Dendritic cell treated with granulocyte-macrophage colony-stimulating factor and Interleukin-4, amounts not matched to agents 40 ng/mL and 50 ng/mL, for 4 days (primary cell): ENCODE results near the gene NEBL.
"Not testable (repeated sequence)": the region's sequence is repeated elsewhere in the genome, so short reads cannot be mapped to it uniquely, and the experiment has no call there.

Experiments used
- H3K27ac Mint-ChIP-seq: one replicate; pipeline ENCODE4 v1.8.0; 2022; ENCODE audit warnings: mild to moderate bottlenecking, mixed read lengths
- H3K27me3 Mint-ChIP-seq: one replicate; pipeline ENCODE4 v1.8.0; 2022; ENCODE audit warnings: mild to moderate bottlenecking, mixed read lengths
- H3K36me3 Mint-ChIP-seq: one replicate; pipeline ENCODE4 v1.8.0; 2022; ENCODE audit warnings: low read depth, mixed read lengths
- H3K4me1 Mint-ChIP-seq: one replicate; pipeline ENCODE4 v1.8.0; 2022; ENCODE audit warnings: low read depth, mixed read lengths
- H3K4me3 Mint-ChIP-seq: one replicate; pipeline ENCODE4 v1.8.0; 2022; ENCODE audit warnings: mild to moderate bottlenecking, moderate library complexity, mixed read lengths
- H3K9me3 Mint-ChIP-seq: one replicate; pipeline ENCODE4 v1.8.0; 2022; ENCODE audit warnings: mixed read lengths
- intact Hi-C: fragments of 100-400 bp; cut with micrococcal nuclease; formaldehyde crosslinking; loops from one replicate; pipeline ENCODE4 v1.15.0; 2022

The NEBL gene

DNA sequence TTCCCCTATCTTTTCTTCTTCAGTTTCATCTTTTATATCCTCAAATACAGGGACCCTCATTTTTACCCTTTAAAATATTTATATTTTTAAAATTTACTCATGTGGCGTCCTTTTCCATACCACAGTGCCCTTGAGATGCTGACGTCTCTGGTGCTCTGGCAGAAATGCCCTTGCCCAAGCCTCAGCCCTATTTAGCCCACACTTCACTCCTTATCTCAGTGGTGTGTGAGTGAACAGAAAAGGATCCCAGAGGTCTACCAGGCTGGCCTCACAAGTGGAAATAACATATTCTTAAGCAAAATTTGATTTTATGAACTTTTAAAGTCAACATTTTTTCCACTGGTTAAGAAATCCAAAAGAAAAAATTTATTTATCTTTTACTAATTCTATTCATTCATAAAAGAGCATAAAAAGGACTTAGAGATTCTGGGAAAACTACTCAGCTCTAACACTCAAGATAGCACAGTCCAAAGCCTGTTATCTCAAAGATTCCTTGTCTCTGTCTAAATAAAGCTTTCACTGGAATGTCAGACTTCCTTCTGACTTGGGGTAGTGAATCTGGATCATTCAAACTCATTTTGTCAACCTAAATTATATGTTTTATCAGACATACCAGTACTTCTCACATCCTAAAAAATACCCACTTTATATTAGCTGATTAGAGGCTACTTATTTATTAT lies at the start of gene NEBL:
Gene NEBL (minus strand): TSS at position 166 of the 680 bp plus-strand sequence. CDS start 106 bp downstream, at position 60.
- H3K4me1 Mint-ChIP-seq: no peaks in the 10 kb centered on the region
- H3K4me3 Mint-ChIP-seq: no peak within 1 kb of the TSS
- no peak within 1 kb of the TSS for H3K27ac Mint-ChIP-seq
- H3K36me3 Mint-ChIP-seq: no peaks in the 10 kb centered on the region
- no peaks in the 10 kb centered on the region for H3K9me3 Mint-ChIP-seq
- intact Hi-C loops: no loop called here
- H3K27me3 Mint-ChIP-seq: no peaks in the 10 kb centered on the region

- H3K36me3 Mint-ChIP-seq: no peaks in the 10 kb centered on the region
- no peak overlapping the region for H3K4me3 Mint-ChIP-seq
- intact Hi-C loops: no loop called here
- H3K27ac Mint-ChIP-seq: no peak overlapping the region
- peaks cover 3% of the 10 kb centered on the region for H3K9me3 Mint-ChIP-seq
- H3K4me1 Mint-ChIP-seq: no peaks in the 10 kb centered on the region
- no peaks in the 10 kb centered on the region for H3K27me3 Mint-ChIP-seq
These were observed 48.6 kb upstream of the NEBL start for GRCh38 chr10:20945546-20946332.

DNA sequence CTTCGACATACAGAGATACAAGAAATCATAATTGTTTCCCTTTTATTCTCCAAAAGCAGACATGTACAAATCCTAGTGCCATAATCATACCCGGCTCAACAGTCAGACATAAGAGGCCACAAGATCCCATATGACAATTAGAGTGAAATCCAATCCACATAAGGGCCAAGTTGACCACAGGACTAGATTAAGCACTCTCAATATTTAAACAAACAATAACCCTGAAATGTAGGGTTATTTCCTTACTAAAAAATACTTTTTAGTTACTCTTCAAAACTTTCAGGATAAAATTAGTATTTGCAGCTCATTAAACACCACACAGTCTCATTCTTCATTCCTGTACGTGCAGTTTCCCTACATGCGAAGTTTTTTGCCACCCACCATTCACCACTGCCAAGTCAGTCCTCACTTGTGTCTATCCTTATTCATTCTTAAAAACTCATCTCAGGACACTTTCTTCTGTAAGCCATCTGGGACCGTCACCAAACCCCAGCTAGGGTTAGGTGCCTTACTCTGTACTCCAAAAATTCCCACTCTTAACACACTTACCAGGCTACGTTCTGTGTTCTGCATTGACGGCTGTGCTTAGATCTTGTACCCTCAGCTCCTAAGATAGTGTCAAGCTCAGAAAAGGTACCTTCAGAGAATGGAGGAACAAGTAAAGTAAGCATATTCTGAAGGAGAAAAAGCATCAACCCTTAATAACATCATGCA lies 47.8 kb upstream of the NEBL start:
- no peak overlapping the region for H3K27ac Mint-ChIP-seq
- no peak overlapping the region for H3K4me3 Mint-ChIP-seq
- no peaks in the 10 kb centered on the region for H3K4me1 Mint-ChIP-seq
- no peaks in the 10 kb centered on the region for H3K36me3 Mint-ChIP-seq
- H3K27me3 Mint-ChIP-seq: no peaks in the 10 kb centered on the region
- intact Hi-C loops: no loop called here
- peaks cover 9% of the 10 kb centered on the region for H3K9me3 Mint-ChIP-seq

GRCh38 chr10:20939414-20939813 lies 42.3 kb upstream of the NEBL start:
- intact Hi-C loops: not testable (repeated sequence)

DNA sequence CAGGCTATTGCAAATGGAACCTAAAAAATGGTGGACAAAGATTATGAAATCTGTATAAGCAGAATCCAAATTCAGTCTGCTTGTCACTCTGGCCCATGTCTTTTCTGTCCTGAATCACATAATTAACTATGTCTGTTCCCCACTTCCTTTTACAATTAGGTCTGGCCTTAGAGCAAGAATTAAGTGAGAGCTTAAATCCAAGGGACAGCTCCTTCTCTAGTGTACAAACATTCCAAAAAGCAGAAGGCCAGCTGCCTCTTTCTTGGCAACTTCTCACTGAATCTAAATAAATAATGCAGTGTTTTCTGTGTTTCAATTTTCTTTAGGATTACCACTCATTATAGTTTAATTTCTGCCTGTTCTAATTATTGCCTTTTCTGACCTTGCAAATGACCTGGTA lies 39.3 kb upstream of the NEBL start:
- intact Hi-C loops: no loop called here
- Mint-ChIP-seq H3K36me3 (no peaks in the 10 kb centered on the region), H3K27me3 (no peaks in the 10 kb centered on the region)

More at GRCh38 chr10:20939414-20939813, 42.3 kb upstream of the NEBL start:
- not testable (repeated sequence) for H3K4me1 Mint-ChIP-seq, H3K4me3 Mint-ChIP-seq, H3K36me3 Mint-ChIP-seq, H3K27me3 Mint-ChIP-seq, H3K27ac Mint-ChIP-seq
- H3K9me3 Mint-ChIP-seq: peaks cover 49% of the 10 kb centered on the region

DNA sequence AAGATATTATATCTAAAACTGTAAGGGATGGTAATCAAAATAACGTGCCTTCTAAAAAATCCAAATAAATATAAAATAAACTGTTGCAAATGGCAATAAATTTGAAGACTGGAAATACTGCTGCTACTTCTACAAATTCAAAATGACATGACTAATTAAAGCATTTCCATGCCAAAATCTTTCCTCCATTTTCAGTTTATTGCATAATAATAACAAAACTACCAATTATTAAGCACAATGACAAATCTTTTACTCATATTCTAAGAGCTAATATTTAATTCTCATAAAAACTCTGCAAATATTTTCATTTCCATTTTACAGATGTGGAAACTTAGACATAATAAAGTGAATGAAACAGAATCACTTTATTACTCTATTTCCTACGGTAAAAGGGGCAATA lies 38.8 kb upstream of the NEBL start:
- peaks cover 50% of the 10 kb centered on the region for H3K9me3 Mint-ChIP-seq
- H3K4me1 Mint-ChIP-seq: no peaks in the 10 kb centered on the region
- H3K27ac Mint-ChIP-seq: no peak overlapping the region
- intact Hi-C loops: no loop called here
- no peaks in the 10 kb centered on the region for H3K27me3 Mint-ChIP-seq
- H3K36me3 Mint-ChIP-seq: no peaks in the 10 kb centered on the region
- H3K4me3 Mint-ChIP-seq: no peak overlapping the region

More for the DNA sequence above, 39.3 kb upstream of the NEBL start:
- Mint-ChIP-seq H3K27ac (no peak overlapping the region), H3K4me1 (no peaks in the 10 kb centered on the region), H3K9me3 (peaks cover 51% of the 10 kb centered on the region), H3K4me3 (no peak overlapping the region)

GRCh38 chr10:20935301-20935700 lies 38.2 kb upstream of the NEBL start:
- H3K4me1 Mint-ChIP-seq: no peaks in the 10 kb centered on the region
- no peak overlapping the region for H3K4me3 Mint-ChIP-seq
- H3K36me3 Mint-ChIP-seq: no peaks in the 10 kb centered on the region
- H3K9me3 Mint-ChIP-seq: peaks cover 49% of the 10 kb centered on the region
- no peak overlapping the region for H3K27ac Mint-ChIP-seq
- intact Hi-C loops: no loop called here
- no peaks in the 10 kb centered on the region for H3K27me3 Mint-ChIP-seq

DNA sequence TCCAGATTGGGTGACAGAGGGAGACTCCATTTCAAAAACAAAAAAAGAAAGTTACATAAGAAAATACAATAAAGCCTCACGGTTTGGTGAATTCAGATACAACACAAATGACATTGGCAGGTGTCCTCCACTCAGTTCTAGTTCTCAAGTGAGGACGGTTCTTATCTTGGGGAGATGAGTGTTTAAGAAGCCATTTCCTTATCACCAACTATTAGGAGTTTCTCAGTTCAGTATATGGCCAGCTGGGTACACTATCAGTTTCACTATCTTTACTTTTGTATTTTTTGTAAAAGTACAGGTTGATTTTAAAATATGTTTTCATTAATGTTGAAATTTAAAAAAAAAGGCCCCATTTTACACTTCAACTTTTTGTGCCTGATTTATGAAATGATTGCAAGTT lies 36.6 kb upstream of the NEBL start:
- intact Hi-C loops: no loop called here
- H3K27ac Mint-ChIP-seq: no peak overlapping the region

DNA sequence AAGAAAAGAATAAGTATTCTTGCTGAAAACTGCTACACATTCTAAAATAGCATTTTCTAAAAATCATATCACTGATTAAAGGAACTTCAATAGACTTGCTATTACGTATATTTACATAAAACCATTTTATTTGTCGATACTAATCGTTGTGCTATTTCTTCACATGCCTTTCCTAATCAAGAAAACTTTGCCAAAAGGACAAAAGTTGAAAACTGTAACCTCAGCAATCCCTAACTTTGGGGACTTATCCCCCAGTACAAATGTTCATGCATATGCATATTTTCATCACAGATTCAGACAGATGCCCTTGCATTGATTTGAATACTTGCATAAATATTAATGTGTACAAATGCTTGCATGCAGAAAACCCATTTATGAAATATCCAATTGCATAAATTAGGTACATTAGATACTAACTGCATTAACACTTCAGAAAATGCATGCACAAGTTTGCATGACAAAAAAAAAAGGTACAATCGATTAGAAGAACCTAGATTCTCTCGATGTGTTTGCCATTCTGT lies 35.6 kb upstream of the NEBL start:
- Mint-ChIP-seq H3K27me3 (no peaks in the 10 kb centered on the region), H3K36me3 (no peaks in the 10 kb centered on the region), H3K4me1 (no peaks in the 10 kb centered on the region), H3K9me3 (peaks cover 31% of the 10 kb centered on the region), H3K27ac (no peak overlapping the region), H3K4me3 (no peak overlapping the region)
- intact Hi-C loops: no loop called here

More for the DNA sequence above, 36.6 kb upstream of the NEBL start:
- Mint-ChIP-seq H3K4me3 (no peak overlapping the region), H3K36me3 (no peaks in the 10 kb centered on the region), H3K27me3 (no peaks in the 10 kb centered on the region), H3K9me3 (peaks cover 41% of the 10 kb centered on the region), H3K4me1 (no peaks in the 10 kb centered on the region)

DNA sequence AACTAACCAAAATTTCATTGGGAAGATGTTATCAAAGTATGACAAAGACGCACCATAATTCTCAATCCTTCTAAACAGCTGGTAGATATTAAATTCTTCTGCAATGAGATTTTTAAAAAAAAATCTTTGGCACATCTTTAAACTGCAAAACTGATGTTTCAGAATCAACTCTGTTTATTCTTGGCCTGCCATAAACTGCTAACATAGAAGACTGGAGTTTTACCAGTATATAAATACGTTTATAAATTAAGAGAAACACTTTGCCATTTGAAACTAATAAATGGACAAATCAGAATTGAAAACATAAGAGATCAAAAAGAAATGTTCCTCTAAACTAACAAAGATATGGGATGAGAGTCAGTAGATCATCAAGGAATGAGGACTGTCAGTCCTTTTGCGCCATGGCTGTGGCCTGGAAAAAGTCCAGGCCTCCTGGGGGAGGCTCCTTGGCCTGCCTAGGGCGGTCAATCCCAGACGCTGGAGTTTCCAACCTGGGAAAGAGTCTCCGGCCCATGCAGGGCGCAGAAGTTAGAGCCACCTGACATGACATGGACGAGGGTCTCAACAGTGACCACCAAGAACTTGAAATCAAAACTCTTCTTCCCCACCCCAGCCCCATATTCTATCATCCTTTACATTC lies 34.2 kb upstream of the NEBL start:
- Mint-ChIP-seq H3K27ac (no peak overlapping the region), H3K4me3 (no peak overlapping the region), H3K36me3 (no peaks in the 10 kb centered on the region), H3K27me3 (no peaks in the 10 kb centered on the region), H3K9me3 (peaks cover 20% of the 10 kb centered on the region), H3K4me1 (no peaks in the 10 kb centered on the region)
- intact Hi-C loops: no loop called here

- Mint-ChIP-seq H3K27me3 (no peaks in the 10 kb centered on the region), H3K4me3 (no peak overlapping the region), H3K27ac (no peak overlapping the region), H3K36me3 (no peaks in the 10 kb centered on the region), H3K4me1 (no peaks in the 10 kb centered on the region), H3K9me3 (peaks cover 11% of the 10 kb centered on the region)
- intact Hi-C loops: no loop called here
These were observed 30.3 kb upstream of the NEBL start for GRCh38 chr10:20927456-20927855.

- H3K9me3 Mint-ChIP-seq: no peaks in the 10 kb centered on the region
- intact Hi-C loops: no loop called here
These were observed 25.3 kb upstream of the NEBL start for GRCh38 chr10:20922451-20922850.

GRCh38 chr10:20922033-20922432 lies 24.9 kb upstream of the NEBL start:
- Mint-ChIP-seq H3K36me3 (no peaks in the 10 kb centered on the region), H3K4me1 (no peaks in the 10 kb centered on the region), H3K27ac (no peak overlapping the region), H3K4me3 (no peak overlapping the region), H3K9me3 (no peaks in the 10 kb centered on the region), H3K27me3 (no peaks in the 10 kb centered on the region)
- intact Hi-C loops: no loop called here

More at GRCh38 chr10:20922451-20922850, 25.3 kb upstream of the NEBL start:
- no peaks in the 10 kb centered on the region for H3K27me3 Mint-ChIP-seq
- H3K27ac Mint-ChIP-seq: no peak overlapping the region
- no peak overlapping the region for H3K4me3 Mint-ChIP-seq
- no peaks in the 10 kb centered on the region for H3K4me1 Mint-ChIP-seq
- no peaks in the 10 kb centered on the region for H3K36me3 Mint-ChIP-seq
